H1 (cell line): ENCODE measurements around the gene BAZ2B.

ENCODE experiments used
- ATF3 ChIP-seq: IDR thresholded peaks from 2 replicates; pipeline ENCODE4 v1.6.1; 2011; ENCODE audit warnings: low read depth, mild to moderate bottlenecking, low read length; ENCODE audit not compliant: insufficient read depth
- BACH1 ChIP-seq: IDR thresholded peaks from 2 replicates; pipeline ENCODE4 v1.6.1; 2012; ENCODE audit warnings: low read length, improper control_type of control experiment
- CTBP2 ChIP-seq: IDR thresholded peaks from 2 replicates; pipeline ENCODE4 v1.7.0; 2011; ENCODE audit warnings: borderline replicate concordance, mild to moderate bottlenecking, moderate library complexity, mixed read lengths, low read length; ENCODE audit not compliant: insufficient read depth, insufficient read length
- CTCF ChIP-seq, 3 experiments: IDR thresholded peaks; 1 replicate in 2 of 3; 2 replicates in 1 of 3; pipeline versions ENCODE4 v1.5.1 to v1.6.1; 2011; ENCODE audit warnings: low read length in 3 of 3, mild to moderate bottlenecking in 3 of 3, inconsistent platforms in 2 of 3, low read depth in 1 of 3, moderate library complexity in 1 of 3; ENCODE audit not compliant: insufficient read depth in 1 of 3; ENCODE audit errors: control extremely low read depth in 1 of 3
- EP300 ChIP-seq, 2 experiments: IDR thresholded peaks; 1 replicate in 1 of 2; 2 replicates in 1 of 2; pipeline ENCODE4 v1.6.1; 2011 to 2012; ENCODE audit warnings: low read depth in 2 of 2, low read length in 2 of 2, mild to moderate bottlenecking in 2 of 2, borderline replicate concordance in 1 of 2, inconsistent platforms in 1 of 2, moderate library complexity in 1 of 2
- EZH2 ChIP-seq: fragments of 200-600 bp; sonication (generic); IDR thresholded peaks from 2 replicates; pipeline ENCODE4 v1.7.1; 2012; ENCODE audit warnings: low read depth, mild to moderate bottlenecking, moderate library complexity, low read length, inconsistent platforms; ENCODE audit not compliant: severe bottlenecking
- FOSL1 ChIP-seq: IDR thresholded peaks from 2 replicates; pipeline ENCODE4 v1.6.1; 2011; ENCODE audit warnings: mild to moderate bottlenecking, low read depth, low read length, moderate library complexity; ENCODE audit not compliant: insufficient read depth
- POLR2A ChIP-seq, 2 experiments: IDR thresholded peaks; 1 replicate in 1 of 2; 2 replicates in 1 of 2; pipeline ENCODE4 v1.6.1; 2011; ENCODE audit warnings: low read depth in 2 of 2, low read length in 2 of 2, mild to moderate bottlenecking in 2 of 2; ENCODE audit errors: control extremely low read depth in 1 of 2
- RXRA ChIP-seq: IDR thresholded peaks from 2 replicates; pipeline ENCODE4 v1.6.1; 2011; ENCODE audit warnings: low read depth, mild to moderate bottlenecking, low read length, moderate library complexity; ENCODE audit not compliant: insufficient read depth
- TCF12 ChIP-seq: IDR thresholded peaks from 2 replicates; pipeline ENCODE4 v1.6.1; 2011; ENCODE audit warnings: low read depth, mild to moderate bottlenecking, low read length
- TEAD4 ChIP-seq: IDR thresholded peaks from 2 replicates; pipeline ENCODE4 v1.6.1; 2012; ENCODE audit warnings: low read depth, low read length, inconsistent platforms, mixed read lengths

GRCh38 chr2:159516241-159516758 lies 100.0 kb downstream of the BAZ2B start:
- TF ChIP-seq EZH2: no peak
- peak in 1 of 3 experiments; percentile 18; a peak in 1 of 4 replicates for TF ChIP-seq CTCF (IDR thresholded peaks at IDR 0.05; ENCODE audit: control extremely low read depth in 1 of 3, insufficient read depth in 1 of 3, low read depth in 1 of 3, low read length in 3 of 3)
- TF ChIP-seq BACH1: no peak
- no peak for TF ChIP-seq EP300 (IDR thresholded peaks at IDR 0.05; ENCODE audit: borderline replicate concordance in 1 of 2, low read depth in 2 of 2, low read length in 2 of 2)
- no peak for TF ChIP-seq POLR2A (IDR thresholded peaks at IDR 0.05; ENCODE audit: control extremely low read depth in 1 of 2, low read depth in 2 of 2, low read length in 2 of 2)
- TF ChIP-seq ATF3: no peak
- TF ChIP-seq FOSL1: no peak
- TF ChIP-seq TEAD4: no peak
- TF ChIP-seq RXRA: no peak
- no peak for TF ChIP-seq TCF12
- no peak for TF ChIP-seq CTBP2
